ENCODE measurements around the gene GALNT1.

Gene GALNT1

GRCh38 chr18:35750929-35751328 lies 169.4 kb downstream of the GALNT1 start:
- no peak for TF ChIP-seq POLR2AphosphoS5 (IDR thresholded peaks at IDR 0.05; ENCODE audit: low read depth, low read length)
- FAIRE-seq (no peak), DNase-seq (ENCODE audit: insufficient read length, low spot score) (no peak)

GRCh38 chr18:35753306-35753910 lies 171.9 kb downstream of the GALNT1 start:
- no peak for TF ChIP-seq POLR2A (IDR thresholded peaks at IDR 0.05; ENCODE audit: low read depth, low read length)
- no peak for TF ChIP-seq PAX5 (IDR thresholded peaks at IDR 0.05; ENCODE audit: insufficient read depth, low read length, severe bottlenecking)
- TF ChIP-seq POLR2AphosphoS5 (IDR thresholded peaks at IDR 0.05; ENCODE audit: low read depth, low read length): no peak
- TF ChIP-seq POU2F2 (IDR thresholded peaks at IDR 0.05; ENCODE audit: low read depth, low read length): no peak
- no peak for TF ChIP-seq SPI1 (IDR thresholded peaks at IDR 0.05; ENCODE audit: low read depth, low read length)
- no peak for TF ChIP-seq TAF1 (IDR thresholded peaks at IDR 0.05; ENCODE audit: low read depth, low read length)
- FAIRE-seq (no peak), DNase-seq (ENCODE audit: insufficient read length, low spot score) (no peak)

- DNase-seq (ENCODE audit: insufficient read length, low spot score) (no peak), FAIRE-seq (no peak)
- TF ChIP-seq POLR2AphosphoS5 (IDR thresholded peaks at IDR 0.05; ENCODE audit: low read depth, low read length) (no peak), POU2F2 (IDR thresholded peaks at IDR 0.05; ENCODE audit: low read depth, low read length) (no peak), TAF1 (IDR thresholded peaks at IDR 0.05; ENCODE audit: low read depth, low read length) (no peak), POLR2A (IDR thresholded peaks at IDR 0.05; ENCODE audit: low read depth, low read length) (no peak), PAX5 (IDR thresholded peaks at IDR 0.05; ENCODE audit: insufficient read depth, low read length, severe bottlenecking) (no peak), SPI1 (IDR thresholded peaks at IDR 0.05; ENCODE audit: low read depth, low read length) (no peak)
Observed at GRCh38 chr18:35754464-35754863, 172.9 kb downstream of the GALNT1 start.

- TF ChIP-seq POLR2AphosphoS5 (IDR thresholded peaks at IDR 0.05; ENCODE audit: low read depth, low read length) (no peak), POU2F2 (IDR thresholded peaks at IDR 0.05; ENCODE audit: low read depth, low read length) (no peak), SPI1 (IDR thresholded peaks at IDR 0.05; ENCODE audit: low read depth, low read length) (no peak), PAX5 (IDR thresholded peaks at IDR 0.05; ENCODE audit: insufficient read depth, low read length, severe bottlenecking) (no peak), POLR2A (IDR thresholded peaks at IDR 0.05; ENCODE audit: low read depth, low read length) (no peak), TAF1 (IDR thresholded peaks at IDR 0.05; ENCODE audit: low read depth, low read length) (no peak)
- FAIRE-seq (no peak), DNase-seq (ENCODE audit: insufficient read length, low spot score) (no peak)
Observed at GRCh38 chr18:35755369-35755768, 173.8 kb downstream of the GALNT1 start.

GRCh38 chr18:35756506-35757117 lies 175.1 kb downstream of the GALNT1 start:
- FAIRE-seq: no peak
- TF ChIP-seq POLR2AphosphoS5 (IDR thresholded peaks at IDR 0.05; ENCODE audit: low read depth, low read length): no peak
- no peak for TF ChIP-seq POU2F2 (IDR thresholded peaks at IDR 0.05; ENCODE audit: low read depth, low read length)
- TF ChIP-seq POLR2A (IDR thresholded peaks at IDR 0.05; ENCODE audit: low read depth, low read length): no peak
- TF ChIP-seq TAF1 (IDR thresholded peaks at IDR 0.05; ENCODE audit: low read depth, low read length): no peak
- no peak for TF ChIP-seq SPI1 (IDR thresholded peaks at IDR 0.05; ENCODE audit: low read depth, low read length)
- TF ChIP-seq PAX5 (IDR thresholded peaks at IDR 0.05; ENCODE audit: insufficient read depth, low read length, severe bottlenecking): no peak
- peak; percentile 42 for DNase-seq (ENCODE audit: insufficient read length, low spot score)

Measured in GM12891 (cell line).